ENCODE data around the gene PAQR5. TPM values are rescaled to one million over a fixed set of nuclear protein-coding genes. Genes with fewer than 3 reads are reported as not detected.

The PAQR5 gene
- total and polyA plus RNA-seq, 4 donors = 0.19 to 1.1 (median 0.53) TPM

DNA sequence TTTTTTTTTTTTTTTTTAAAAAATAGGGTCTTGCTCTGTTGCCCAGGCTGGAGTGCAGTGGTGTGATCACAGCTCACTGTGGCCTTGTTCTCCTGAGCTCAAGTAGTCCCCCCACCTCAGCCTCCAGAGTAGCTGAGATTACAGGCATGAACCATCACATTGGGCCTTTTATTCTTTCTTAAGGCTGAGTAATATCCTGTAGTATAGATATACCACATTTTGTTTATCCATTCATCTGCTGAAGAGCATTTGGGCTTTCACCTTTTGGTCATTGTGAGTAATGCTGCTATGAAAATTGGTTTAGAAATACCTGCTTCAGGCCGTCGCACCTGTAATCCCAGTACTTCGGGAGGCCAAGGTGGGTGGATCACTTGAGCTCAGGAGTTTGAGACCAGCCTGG lies 42.6 kb downstream of the PAQR5 start:
- Histone ChIP-seq H3K4me3 (ENCODE audit: low read depth in 1 of 3, low read length in 3 of 3) (no peak overlapping the region), H3K27ac (ENCODE audit: low read depth in 1 of 2, low read length in 2 of 2) (no peak overlapping the region), H3K36me3 (ENCODE audit: control insufficient read depth in 4 of 4, insufficient read depth in 3 of 4, low read depth in 1 of 4, low read length in 3 of 4) (no peaks in the 10 kb centered on the region), H3K27me3 (ENCODE audit: control insufficient read depth in 4 of 4, insufficient read depth in 4 of 4, low read length in 3 of 4) (no peaks in the 10 kb centered on the region), H3K9ac (ENCODE audit: low read depth in 1 of 2, low read length in 2 of 2) (no peak overlapping the region), H3K9me3 (ENCODE audit: control insufficient read depth in 4 of 4, low read length in 3 of 4) (no peaks in the 10 kb centered on the region), H3K4me1 (ENCODE audit: control insufficient read depth in 4 of 4, insufficient read depth in 4 of 4, low read length in 3 of 4) (no peaks in the 10 kb centered on the region)
- no peak for DNase-seq (ENCODE audit: low spot score)
- 98% methylated on average over 3 of the region's 3 CpGs for WGBS
- TF ChIP-seq, protein P1, sequence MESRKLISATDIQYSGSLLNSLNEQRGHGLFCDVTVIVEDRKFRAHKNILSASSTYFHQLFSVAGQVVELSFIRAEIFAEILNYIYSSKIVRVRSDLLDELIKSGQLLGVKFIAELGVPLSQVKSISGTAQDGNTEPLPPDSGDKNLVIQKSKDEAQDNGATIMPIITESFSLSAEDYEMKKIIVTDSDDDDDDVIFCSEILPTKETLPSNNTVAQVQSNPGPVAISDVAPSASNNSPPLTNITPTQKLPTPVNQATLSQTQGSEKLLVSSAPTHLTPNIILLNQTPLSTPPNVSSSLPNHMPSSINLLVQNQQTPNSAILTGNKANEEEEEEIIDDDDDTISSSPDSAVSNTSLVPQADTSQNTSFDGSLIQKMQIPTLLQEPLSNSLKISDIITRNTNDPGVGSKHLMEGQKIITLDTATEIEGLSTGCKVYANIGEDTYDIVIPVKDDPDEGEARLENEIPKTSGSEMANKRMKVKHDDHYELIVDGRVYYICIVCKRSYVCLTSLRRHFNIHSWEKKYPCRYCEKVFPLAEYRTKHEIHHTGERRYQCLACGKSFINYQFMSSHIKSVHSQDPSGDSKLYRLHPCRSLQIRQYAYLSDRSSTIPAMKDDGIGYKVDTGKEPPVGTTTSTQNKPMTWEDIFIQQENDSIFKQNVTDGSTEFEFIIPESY (IDR thresholded peaks at IDR 0.05) = no peak
- TF ChIP-seq YY1 (IDR thresholded peaks at IDR 0.05) = no peak
- TF ChIP-seq, protein P2, sequence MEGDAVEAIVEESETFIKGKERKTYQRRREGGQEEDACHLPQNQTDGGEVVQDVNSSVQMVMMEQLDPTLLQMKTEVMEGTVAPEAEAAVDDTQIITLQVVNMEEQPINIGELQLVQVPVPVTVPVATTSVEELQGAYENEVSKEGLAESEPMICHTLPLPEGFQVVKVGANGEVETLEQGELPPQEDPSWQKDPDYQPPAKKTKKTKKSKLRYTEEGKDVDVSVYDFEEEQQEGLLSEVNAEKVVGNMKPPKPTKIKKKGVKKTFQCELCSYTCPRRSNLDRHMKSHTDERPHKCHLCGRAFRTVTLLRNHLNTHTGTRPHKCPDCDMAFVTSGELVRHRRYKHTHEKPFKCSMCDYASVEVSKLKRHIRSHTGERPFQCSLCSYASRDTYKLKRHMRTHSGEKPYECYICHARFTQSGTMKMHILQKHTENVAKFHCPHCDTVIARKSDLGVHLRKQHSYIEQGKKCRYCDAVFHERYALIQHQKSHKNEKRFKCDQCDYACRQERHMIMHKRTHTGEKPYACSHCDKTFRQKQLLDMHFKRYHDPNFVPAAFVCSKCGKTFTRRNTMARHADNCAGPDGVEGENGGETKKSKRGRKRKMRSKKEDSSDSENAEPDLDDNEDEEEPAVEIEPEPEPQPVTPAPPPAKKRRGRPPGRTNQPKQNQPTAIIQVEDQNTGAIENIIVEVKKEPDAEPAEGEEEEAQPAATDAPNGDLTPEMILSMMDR (IDR thresholded peaks at IDR 0.05; ENCODE audit: low read depth, low read length, missing input control) = no peak
- no peak for TF ChIP-seq RAD21 (IDR thresholded peaks at IDR 0.05)
- no peak for TF ChIP-seq TAF1 (conservative IDR thresholded peaks at IDR 0.05)
- no peak for TF ChIP-seq RXRA (IDR thresholded peaks at IDR 0.05)
- TF ChIP-seq FOXA1 (IDR thresholded peaks at IDR 0.05) = no peak

DNA sequence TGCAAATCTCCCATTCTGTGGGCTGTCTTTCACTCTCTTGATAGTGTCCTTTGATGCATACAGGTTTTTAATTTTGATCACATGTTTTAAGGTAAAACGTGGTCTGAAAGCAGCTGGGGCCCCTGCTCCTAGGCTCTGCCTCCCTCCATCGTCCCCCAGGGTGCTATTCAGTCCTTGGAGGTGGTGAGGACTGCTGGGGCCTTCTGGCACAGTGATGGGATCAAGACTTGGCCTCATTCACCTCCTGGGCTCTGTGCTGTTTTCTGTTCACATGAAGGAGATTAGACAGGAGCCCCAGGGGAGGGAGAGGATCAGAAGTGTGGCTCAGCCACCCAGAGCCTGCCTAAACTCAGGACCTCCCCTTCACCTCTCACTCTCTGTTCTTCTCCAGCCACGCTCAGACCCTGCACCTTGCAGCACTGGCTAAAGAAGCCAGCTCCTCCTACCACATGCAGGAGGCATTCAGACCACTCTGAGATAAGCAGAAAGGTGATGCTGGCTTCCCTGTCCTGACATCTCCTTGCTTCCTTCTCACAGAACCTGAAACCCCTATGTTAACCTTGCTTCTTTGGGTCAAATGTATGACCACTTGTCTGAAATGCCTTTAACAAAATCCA lies 43.9 kb downstream of the PAQR5 start:
- no peaks in the 10 kb centered on the region for H3K36me3 ChIP-seq (ENCODE audit: control insufficient read depth in 4 of 4, insufficient read depth in 3 of 4, low read depth in 1 of 4, low read length in 3 of 4)
- H3K9me3 ChIP-seq (ENCODE audit: control insufficient read depth in 4 of 4, low read length in 3 of 4) = no peaks in the 10 kb centered on the region
- no peak overlapping the region for H3K9ac ChIP-seq (ENCODE audit: low read depth in 1 of 2, low read length in 2 of 2)
- no peaks in the 10 kb centered on the region for H3K27me3 ChIP-seq (ENCODE audit: control insufficient read depth in 4 of 4, insufficient read depth in 4 of 4, low read length in 3 of 4)
- no peak for DNase-seq (ENCODE audit: low spot score)
- H3K27ac ChIP-seq (ENCODE audit: low read depth in 1 of 2, low read length in 2 of 2) = no peak overlapping the region
- WGBS = 78% methylated on average over 3 of the region's 3 CpGs
- H3K4me3 ChIP-seq (ENCODE audit: low read depth in 1 of 3, low read length in 3 of 3) = no peak overlapping the region
- H3K4me1 ChIP-seq (ENCODE audit: control insufficient read depth in 4 of 4, insufficient read depth in 4 of 4, low read length in 3 of 4) = no peaks in the 10 kb centered on the region
- TF ChIP-seq, protein P3, sequence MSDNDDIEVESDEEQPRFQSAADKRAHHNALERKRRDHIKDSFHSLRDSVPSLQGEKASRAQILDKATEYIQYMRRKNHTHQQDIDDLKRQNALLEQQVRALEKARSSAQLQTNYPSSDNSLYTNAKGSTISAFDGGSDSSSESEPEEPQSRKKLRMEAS (IDR thresholded peaks at IDR 0.05) = no peak
- TF ChIP-seq JUND (IDR thresholded peaks at IDR 0.05) = no peak
- no peak for TF ChIP-seq NR2F2 (IDR thresholded peaks at IDR 0.05)
- TF ChIP-seq, protein P2 (IDR thresholded peaks at IDR 0.05; ENCODE audit: low read depth, low read length, missing input control) = no peak
- TF ChIP-seq YY1 (IDR thresholded peaks at IDR 0.05) = no peak
- TF ChIP-seq HNF4G (IDR thresholded peaks at IDR 0.05) = no peak
- no peak for TF ChIP-seq GABPA (IDR thresholded peaks at IDR 0.05 in 1 of 2, conservative IDR thresholded peaks at IDR 0.05 in 1 of 2)
- TF ChIP-seq, protein P1 (IDR thresholded peaks at IDR 0.05) = no peak
- TF ChIP-seq SP1 (IDR thresholded peaks at IDR 0.05) = no peak
- TF ChIP-seq TAF1 (conservative IDR thresholded peaks at IDR 0.05) = no peak

Measured in liver (tissue), 9 donors.